GM21723 (cell line): ENCODE results near the gene TBC1D10B.
"Not testable (repeated sequence)": the region's sequence is repeated elsewhere in the genome, so short reads cannot be mapped to it uniquely, and the experiment has no call there.

Experiments used
- ATAC-seq: cut with Tn5 transposase; IDR thresholded peaks from one replicate; pipeline ENCODE4 v1.9.1; 2021; ENCODE audit warnings: mild to moderate bottlenecking, moderate library complexity; ENCODE audit not compliant: unreplicated experiment

The TBC1D10B gene

GRCh38 chr16:30398661-30399434 lies 28.6 kb upstream of the TBC1D10B start:
- no peak for ATAC-seq

GRCh38 chr16:30397776-30398660 lies 27.7 kb upstream of the TBC1D10B start:
- ATAC-seq, result no peak

- no peak for ATAC-seq
Observed at GRCh38 chr16:30397056-30397455, 26.8 kb upstream of the TBC1D10B start.

- not testable (repeated sequence) for ATAC-seq
Observed at GRCh38 chr16:30396627-30397026, 26.3 kb upstream of the TBC1D10B start.

- ATAC-seq, result no peak
Observed at GRCh38 chr16:30395992-30396585, 25.8 kb upstream of the TBC1D10B start.

- peak; percentile 68 for ATAC-seq
Observed at GRCh38 chr16:30395155-30395991, 25.1 kb upstream of the TBC1D10B start, which contains the start of gene ZNF48. TSS of gene ZNF48 (plus strand) at chr16:30395420. CDS start at chr16:30395795, 375 bp downstream.

GRCh38 chr16:30394592-30395154 lies 24.4 kb upstream of the TBC1D10B start:
- no peak for ATAC-seq

- no peak for ATAC-seq
Observed at GRCh38 chr16:30383521-30383920, 13.2 kb upstream of the TBC1D10B start.

- peak; percentile 32 for ATAC-seq
Observed at GRCh38 chr16:30382111-30382881, 12.0 kb upstream of the TBC1D10B start, which contains the start of gene SEPTIN1. TSS of gene SEPTIN1 (minus strand) at chr16:30382561. CDS start at chr16:30382542, 19 bp downstream.

- ATAC-seq, result no peak
Observed at GRCh38 chr16:30381291-30382041, 11.2 kb upstream of the TBC1D10B start.

- no peak for ATAC-seq
Observed at GRCh38 chr16:30380803-30381208, 10.5 kb upstream of the TBC1D10B start.

GRCh38 chr16:30380072-30380802 lies 9.9 kb upstream of the TBC1D10B start:
- ATAC-seq, result no peak

GRCh38 chr16:30379158-30379783 lies 9.0 kb upstream of the TBC1D10B start:
- no peak for ATAC-seq

- peak; percentile 80 for ATAC-seq
Observed at GRCh38 chr16:30378236-30379157, 8.2 kb upstream of the TBC1D10B start.

- ATAC-seq, result no peak
Observed at GRCh38 chr16:30377812-30378235, 7.5 kb upstream of the TBC1D10B start.

- no peak for ATAC-seq
Observed at GRCh38 chr16:30377050-30377811, 6.9 kb upstream of the TBC1D10B start.
